Activated CD8-positive, alpha-beta memory T cell treated with anti-CD3 and anti-CD28 coated beads, Interleukin-2, amount 50 U/mL, for 4 hours (primary cell): ENCODE measurements around the gene PAX8.

Source experiments
- DNase-seq: peaks from one replicate; pipeline ENCODE4 v3.0.0-alpha.2; 2020

Gene PAX8

GRCh38 chr2:113263546-113263945 lies 15.2 kb downstream of the PAX8 start:
- DNase-seq: no peak

- DNase-seq: no peak
Observed at GRCh38 chr2:113260991-113261390, 17.7 kb downstream of the PAX8 start.

- DNase-seq: no peak
Observed at GRCh38 chr2:113258471-113259147, 20.1 kb downstream of the PAX8 start.

- DNase-seq: no peak
Observed at GRCh38 chr2:113257516-113258264, 21.0 kb downstream of the PAX8 start.

- DNase-seq: no peak
Observed at GRCh38 chr2:113255140-113256070, 23.3 kb downstream of the PAX8 start.

- DNase-seq: no peak
Observed at GRCh38 chr2:113253453-113253852, 25.3 kb downstream of the PAX8 start.

GRCh38 chr2:113252047-113252590 lies 26.6 kb downstream of the PAX8 start:
- DNase-seq: no peak

- peak; percentile 23 for DNase-seq
Observed at GRCh38 chr2:113251118-113251517, 27.6 kb downstream of the PAX8 start.

GRCh38 chr2:113248997-113249770 lies 29.5 kb downstream of the PAX8 start:
- DNase-seq: peak; percentile 75

GRCh38 chr2:113246606-113247005 lies 32.1 kb downstream of the PAX8 start:
- no peak for DNase-seq

GRCh38 chr2:113245276-113245711 lies 33.4 kb downstream of the PAX8 start:
- no peak for DNase-seq

GRCh38 chr2:113242327-113242726 lies 36.4 kb downstream of the PAX8 start:
- no peak for DNase-seq

GRCh38 chr2:113240915-113241911 lies 37.5 kb downstream of the PAX8 start:
- DNase-seq: peak; percentile 53

- no peak for DNase-seq
Observed at GRCh38 chr2:113240150-113240914, 38.4 kb downstream of the PAX8 start.

GRCh38 chr2:113238871-113239839 lies 39.6 kb downstream of the PAX8 start:
- DNase-seq: no peak

GRCh38 chr2:113237604-113238160 lies 41.0 kb downstream of the PAX8 start:
- DNase-seq: no peak

- DNase-seq: no peak
Observed at GRCh38 chr2:113236367-113237159, 42.2 kb downstream of the PAX8 start.
